HepG2 (cell line): Measurements from ENCODE around the gene LRRC10B. TPM values are rescaled to one million over a fixed set of nuclear protein-coding genes. Genes with fewer than 3 reads are reported as not detected.
A peak's percentile ranks its signal among the peaks of the same experiment; 100 is the strongest.

Experiments
- ATF1 ChIP-seq: IDR thresholded peaks from 2 replicates; pipeline ENCODE4 v1.6.1; 2016; ENCODE audit warnings: mild to moderate bottlenecking, control low read depth
- ATF7 ChIP-seq, 2 experiments: fragments of 450-650 bp in 1 of 2; sonication (generic) in 1 of 2; formaldehyde crosslinking in 1 of 2; IDR thresholded peaks; 2 replicates each; pipeline versions ENCODE4 v1.4.0 to v1.6.1; 2016 to 2020; ENCODE audit warnings: antibody characterized with exemption in 1 of 2, mild to moderate bottlenecking in 1 of 2, missing genetic modification reagents in 1 of 2
- BCL3 ChIP-seq: sonication (generic); formaldehyde crosslinking; IDR thresholded peaks from 2 replicates; pipeline ENCODE4 v1.5.1; 2020; ENCODE audit warnings: mild to moderate bottlenecking, missing genetic modification reagents, moderate library complexity
- CHCHD3 ChIP-seq: sonication (generic); formaldehyde crosslinking; IDR thresholded peaks from 2 replicates; pipeline ENCODE4 v1.8.0; 2022; ENCODE audit warnings: mild to moderate bottlenecking, missing genetic modification reagents, moderate library complexity
- CREM ChIP-seq, 2 experiments: sonication (generic) in 1 of 2; formaldehyde crosslinking in 1 of 2; IDR thresholded peaks; 2 replicates each; pipeline versions ENCODE4 v1.4.0 to v1.6.1; 2016 to 2020; ENCODE audit warnings: antibody characterized with exemption in 1 of 2, mild to moderate bottlenecking in 1 of 2, missing genetic modification reagents in 1 of 2
- KDM5A ChIP-seq: fragments of 200-600 bp; sonication (generic); IDR thresholded peaks from 2 replicates; pipeline ENCODE4 v1.7.0; 2018; ENCODE audit warnings: antibody characterized with exemption, mild to moderate bottlenecking, low read length, borderline replicate concordance
- MAFG ChIP-seq: sonication (generic); formaldehyde crosslinking; IDR thresholded peaks from 2 replicates; pipeline ENCODE4 v1.5.1; 2020; ENCODE audit warnings: mild to moderate bottlenecking, missing genetic modification reagents
- MAX ChIP-seq: IDR thresholded peaks from 2 replicates; pipeline ENCODE4 v1.6.1; 2012; ENCODE audit warnings: inconsistent platforms
- NFIB ChIP-seq: sonication (generic); formaldehyde crosslinking; IDR thresholded peaks from 2 replicates; pipeline ENCODE4 v1.9.0; 2021; ENCODE audit warnings: missing genetic modification reagents, mild to moderate bottlenecking, borderline replicate concordance
- NRL ChIP-seq: sonication (generic); formaldehyde crosslinking; IDR thresholded peaks from 2 replicates; pipeline ENCODE4 v1.5.0; 2020; ENCODE audit warnings: missing genetic modification reagents, mild to moderate bottlenecking, moderate library complexity, borderline replicate concordance
- PPARG ChIP-seq: conservative IDR thresholded peaks from 2 replicates; pipeline ENCODE4 v1.6.1; 2016; ENCODE audit warnings: missing biosample characterization, missing genetic modification reagents
- SALL2 ChIP-seq: sonication (generic); formaldehyde crosslinking; IDR thresholded peaks from 2 replicates; pipeline ENCODE4 v1.8.1; 2023; ENCODE audit warnings: mild to moderate bottlenecking, missing genetic modification reagents, inconsistent platforms
- TCF12 ChIP-seq, 2 experiments: fragments of 450-650 bp in 1 of 2; sonication (generic) in 1 of 2; formaldehyde crosslinking in 1 of 2; IDR thresholded peaks; 2 replicates each; pipeline versions ENCODE4 v1.6.1 to v1.8.0; 2017 to 2022; ENCODE audit warnings: antibody characterized with exemption in 1 of 2, mild to moderate bottlenecking in 1 of 2, missing genetic modification reagents in 1 of 2, moderate library complexity in 1 of 2
- ZFYVE20 ChIP-seq: sonication (generic); formaldehyde crosslinking; IDR thresholded peaks from 2 replicates; pipeline ENCODE4 v1.8.0; 2023; ENCODE audit warnings: low read depth, mild to moderate bottlenecking, moderate library complexity, missing genetic modification reagents, borderline replicate concordance
- ZMAT3 ChIP-seq: sonication (generic); formaldehyde crosslinking; conservative IDR thresholded peaks from 2 replicates; pipeline ENCODE4 v1.7.0; 2021; ENCODE audit warnings: missing genetic modification reagents
- ZNF124 ChIP-seq: sonication (generic); formaldehyde crosslinking; IDR thresholded peaks from 2 replicates; pipeline ENCODE4 v1.4.0; 2020; ENCODE audit warnings: missing genetic modification reagents
- ZNF205 ChIP-seq: IDR thresholded peaks from 2 replicates; pipeline ENCODE4 v1.6.1; 2018; ENCODE audit warnings: missing biosample characterization, missing genetic modification reagents
- ZNF207 ChIP-seq: fragments of 450-650 bp; IDR thresholded peaks from 2 replicates; pipeline ENCODE4 v1.6.1; 2016; ENCODE audit warnings: antibody characterized with exemption, borderline replicate concordance
- ZNF337 ChIP-seq: sonication (generic); formaldehyde crosslinking; IDR thresholded peaks from 2 replicates; pipeline ENCODE4 v1.5.1; 2020; ENCODE audit warnings: missing genetic modification reagents, low read depth, mild to moderate bottlenecking, borderline replicate concordance
- ZNF746 ChIP-seq: sonication (generic); formaldehyde crosslinking; IDR thresholded peaks from 2 replicates; pipeline ENCODE4 v1.8.0; 2022; ENCODE audit warnings: mild to moderate bottlenecking, missing genetic modification reagents
- ZNF772 ChIP-seq: sonication (generic); formaldehyde crosslinking; IDR thresholded peaks from 2 replicates; pipeline ENCODE4 v1.5.0; 2020; ENCODE audit warnings: mild to moderate bottlenecking, missing genetic modification reagents
- ZNF784 ChIP-seq: sonication (generic); formaldehyde crosslinking; IDR thresholded peaks from 2 replicates; pipeline ENCODE4 v1.5.1; 2020; ENCODE audit warnings: missing genetic modification reagents, mild to moderate bottlenecking, borderline replicate concordance
- ZNF883 ChIP-seq: sonication (generic); formaldehyde crosslinking; IDR thresholded peaks from 2 replicates; pipeline ENCODE4 v1.5.1; 2020; ENCODE audit warnings: mild to moderate bottlenecking, missing genetic modification reagents; ENCODE audit errors: not compliant biosample characterization
- polyA plus RNA-seq, 8 experiments: library from polyadenylated mRNA; depleted of rRNA in 3 of 8; stranded (reverse) in 7 of 8; unstranded in 1 of 8; fragments of >200 nt; fragmentation: Illumina TruSeq in 4 of 8; extraction: Trizol in 4 of 8; gene quantifications; 2 replicates each; pipeline versions ENCODE4 v1.2.1 to v1.2.3, GENCODE V29; 2011 to 2016; ENCODE audit warnings: low read depth in 4 of 8, missing spikeins in 1 of 8, mixed read lengths in 1 of 8; ENCODE audit not compliant: insufficient read depth in 1 of 8
- total RNA-seq, 5 experiments: library from RNA; depleted of rRNA; stranded (reverse); fragments of >200 nt; fragmentation: Illumina TruSeq; extraction: Trizol; gene quantifications; 2 replicates each; pipeline ENCODE4 v1.2.3, GENCODE V29; 2016; ENCODE audit warnings: low read depth in 1 of 5
- TF ChIP-seq, protein P1 (sequence below): sonication (generic); formaldehyde crosslinking; conservative IDR thresholded peaks from 2 replicates; pipeline ENCODE4 v1.5.0; 2020; ENCODE audit warnings: missing genetic modification reagents

The LRRC10B gene
- total and polyA plus RNA-seq, 2 of the 13 experiments (the other 11 are each of a cell fraction or from before 2014, with no cell fraction given), result not detected

DNA sequence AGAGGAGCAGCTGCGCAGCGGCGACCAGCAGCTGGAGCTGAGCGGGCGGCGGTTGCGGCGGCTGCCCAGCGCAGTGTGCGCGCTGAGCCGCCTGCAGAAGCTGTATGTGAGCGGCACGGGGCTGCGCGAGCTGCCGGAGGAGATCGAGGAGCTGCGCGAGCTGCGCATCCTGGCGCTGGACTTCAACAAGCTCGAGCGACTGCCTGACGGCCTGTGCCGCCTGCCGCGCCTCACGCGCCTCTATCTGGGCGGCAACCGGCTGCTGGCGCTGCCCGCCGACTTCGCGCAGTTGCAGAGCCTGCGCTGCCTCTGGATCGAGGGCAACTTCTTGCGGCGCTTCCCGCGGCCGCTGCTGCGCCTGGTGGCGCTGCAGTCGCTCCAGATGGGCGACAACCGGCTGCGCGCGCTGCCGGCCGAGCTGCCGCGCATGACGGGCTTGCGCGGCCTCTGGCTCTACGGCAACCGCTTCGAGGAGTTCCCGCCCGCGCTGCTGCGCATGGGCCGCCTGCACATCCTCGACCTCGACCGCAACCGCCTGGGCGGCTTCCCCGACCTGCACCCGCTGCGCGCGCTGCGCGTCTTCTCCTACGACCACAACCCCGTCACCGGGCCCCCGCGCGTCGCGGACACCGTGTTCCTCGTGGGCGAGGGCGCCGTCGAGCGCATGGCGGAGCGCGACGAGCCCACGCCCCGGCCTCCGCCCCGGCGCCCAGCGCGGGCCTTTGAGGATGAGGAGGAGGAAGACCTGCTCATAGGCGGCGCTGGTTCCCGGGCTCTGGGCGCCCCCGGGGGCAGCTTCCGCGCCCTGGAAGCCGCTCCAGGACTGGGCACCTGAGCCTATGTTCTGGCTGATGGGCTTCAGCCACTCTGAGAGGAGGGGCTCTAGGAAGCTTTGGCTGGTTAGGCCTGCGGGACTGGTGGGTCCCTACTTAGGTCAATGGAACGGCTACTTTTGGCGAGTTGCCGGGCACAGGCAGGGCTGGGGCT, 787 bp downstream of the LRRC10B start (continued):
- TF ChIP-seq BCL3 (CRISPR knock-in tag) (peak; percentile 84), ZNF883 (CRISPR knock-in tag) (peak; percentile 71), ATF1 (no peak), ZMAT3 (CRISPR knock-in tag) (peak; percentile 57; the same call in 1 of the 2 replicates), SALL2 (CRISPR knock-in tag) (no peak), ZNF746 (CRISPR knock-in tag) (0 out of 2 replicates have a peak, but pooled peaks have one; percentile 29), NFIB (CRISPR knock-in tag) (no peak), KDM5A (no peak), MAX (peak; percentile 89), ZNF784 (CRISPR knock-in tag) (no peak), ATF7 (IDR thresholded peaks at IDR 0.05) (no peak), ATF7 (CRISPR knock-in tag; IDR thresholded peaks at IDR 0.05) (no peak), ZNF337 (CRISPR knock-in tag) (no peak), ZFYVE20 (CRISPR knock-in tag) (no peak; the same call in 1 of the 2 replicates), TCF12 (IDR thresholded peaks at IDR 0.05) (no peak), TCF12 (CRISPR knock-in tag; IDR thresholded peaks at IDR 0.05) (0 out of 2 replicates have a peak, but pooled peaks have one; percentile 25), ZNF772 (CRISPR knock-in tag) (no peak), ZNF207 (no peak), NRL (peak; percentile 68; the same call in 1 of the 2 replicates), CREM (IDR thresholded peaks at IDR 0.05) (no peak), CREM (CRISPR knock-in tag; IDR thresholded peaks at IDR 0.05) (no peak), ZNF205 (CRISPR knock-in tag) (peak; percentile 76; the same call in 1 of the 2 replicates), MAFG (CRISPR knock-in tag) (no peak; the same call in 1 of the 2 replicates), CHCHD3 (CRISPR knock-in tag) (0 out of 2 replicates have a peak, but pooled peaks have one; percentile 64), ZNF124 (CRISPR knock-in tag) (peak; percentile 90; the same call in 1 of the 2 replicates), PPARG (CRISPR knock-in tag) (0 out of 2 replicates have a peak, but pooled peaks have one; percentile 12)
- TF ChIP-seq, protein P1, sequence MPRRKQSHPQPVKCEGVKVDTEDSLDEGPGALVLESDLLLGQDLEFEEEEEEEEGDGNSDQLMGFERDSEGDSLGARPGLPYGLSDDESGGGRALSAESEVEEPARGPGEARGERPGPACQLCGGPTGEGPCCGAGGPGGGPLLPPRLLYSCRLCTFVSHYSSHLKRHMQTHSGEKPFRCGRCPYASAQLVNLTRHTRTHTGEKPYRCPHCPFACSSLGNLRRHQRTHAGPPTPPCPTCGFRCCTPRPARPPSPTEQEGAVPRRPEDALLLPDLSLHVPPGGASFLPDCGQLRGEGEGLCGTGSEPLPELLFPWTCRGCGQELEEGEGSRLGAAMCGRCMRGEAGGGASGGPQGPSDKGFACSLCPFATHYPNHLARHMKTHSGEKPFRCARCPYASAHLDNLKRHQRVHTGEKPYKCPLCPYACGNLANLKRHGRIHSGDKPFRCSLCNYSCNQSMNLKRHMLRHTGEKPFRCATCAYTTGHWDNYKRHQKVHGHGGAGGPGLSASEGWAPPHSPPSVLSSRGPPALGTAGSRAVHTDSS (CRISPR knock-in tag), result no peak
